Anterior cingulate cortex (tissue), 58 donors: ENCODE results near the gene TBX19.

Source experiments
- DNase-seq, 58 donors: peaks; one replicate each; lab custom pipeline; 2025; lab: John Stamatoyannopoulos, UW

TBX19 gene

DNA sequence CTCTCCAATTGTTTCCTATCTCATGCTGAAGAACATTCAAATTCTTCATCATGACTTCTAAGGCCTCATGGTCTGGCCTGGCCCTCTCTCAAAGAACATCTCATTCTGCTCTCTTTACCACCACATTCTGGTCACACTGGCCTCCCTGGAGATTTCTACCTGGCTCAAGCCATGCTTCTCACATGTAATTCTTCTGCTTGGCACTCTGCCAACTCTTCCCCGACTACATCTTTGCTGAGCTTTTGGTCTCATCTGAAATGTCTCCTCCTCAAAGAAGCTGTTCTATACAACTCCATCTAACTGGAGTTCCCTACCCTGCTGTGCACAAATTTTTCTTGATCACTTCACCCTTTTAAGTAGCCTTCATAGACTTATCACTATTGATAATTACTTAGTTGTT lies 1.4 kb upstream of the TBX19 start:
- DNase-seq = no peak

DNA sequence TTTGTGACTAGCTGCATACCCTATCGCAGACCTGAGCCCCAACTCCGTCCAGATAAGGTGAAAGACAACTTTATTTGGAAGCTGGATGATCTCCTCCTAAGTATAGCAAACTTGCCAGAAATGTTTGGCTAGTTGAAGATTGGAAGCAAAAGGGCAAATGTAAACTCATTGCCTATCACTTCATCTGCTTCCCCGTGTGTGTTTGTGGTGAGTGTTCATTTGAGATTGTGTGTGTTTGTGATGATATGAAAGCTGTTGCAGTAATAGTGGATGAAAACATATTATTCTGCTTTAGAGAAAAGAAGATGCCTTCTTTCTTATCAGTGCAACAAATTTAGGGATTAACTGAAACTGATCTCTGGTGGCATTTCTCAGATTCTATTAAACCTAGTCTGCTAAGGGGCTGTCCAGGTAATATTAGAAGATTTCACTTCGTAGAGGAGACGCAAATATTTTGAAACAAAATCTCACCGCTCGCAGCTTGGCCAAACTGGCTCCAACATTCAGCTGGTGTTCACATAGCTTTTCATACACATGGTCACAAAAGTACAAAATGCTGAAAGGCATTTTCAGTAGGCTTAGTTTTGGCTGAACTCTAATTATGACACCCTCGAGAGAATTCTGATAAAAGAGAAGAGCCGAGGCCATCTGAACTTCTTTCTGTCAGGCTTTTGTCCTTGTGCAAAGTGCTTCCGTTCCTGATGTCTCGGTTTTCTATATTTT lies 1.1 kb downstream of the TBX19 start:
- DNase-seq = no peak

GRCh38 chr1:168285521-168285790 lies 4.8 kb downstream of the TBX19 start:
- no peak for DNase-seq

DNA sequence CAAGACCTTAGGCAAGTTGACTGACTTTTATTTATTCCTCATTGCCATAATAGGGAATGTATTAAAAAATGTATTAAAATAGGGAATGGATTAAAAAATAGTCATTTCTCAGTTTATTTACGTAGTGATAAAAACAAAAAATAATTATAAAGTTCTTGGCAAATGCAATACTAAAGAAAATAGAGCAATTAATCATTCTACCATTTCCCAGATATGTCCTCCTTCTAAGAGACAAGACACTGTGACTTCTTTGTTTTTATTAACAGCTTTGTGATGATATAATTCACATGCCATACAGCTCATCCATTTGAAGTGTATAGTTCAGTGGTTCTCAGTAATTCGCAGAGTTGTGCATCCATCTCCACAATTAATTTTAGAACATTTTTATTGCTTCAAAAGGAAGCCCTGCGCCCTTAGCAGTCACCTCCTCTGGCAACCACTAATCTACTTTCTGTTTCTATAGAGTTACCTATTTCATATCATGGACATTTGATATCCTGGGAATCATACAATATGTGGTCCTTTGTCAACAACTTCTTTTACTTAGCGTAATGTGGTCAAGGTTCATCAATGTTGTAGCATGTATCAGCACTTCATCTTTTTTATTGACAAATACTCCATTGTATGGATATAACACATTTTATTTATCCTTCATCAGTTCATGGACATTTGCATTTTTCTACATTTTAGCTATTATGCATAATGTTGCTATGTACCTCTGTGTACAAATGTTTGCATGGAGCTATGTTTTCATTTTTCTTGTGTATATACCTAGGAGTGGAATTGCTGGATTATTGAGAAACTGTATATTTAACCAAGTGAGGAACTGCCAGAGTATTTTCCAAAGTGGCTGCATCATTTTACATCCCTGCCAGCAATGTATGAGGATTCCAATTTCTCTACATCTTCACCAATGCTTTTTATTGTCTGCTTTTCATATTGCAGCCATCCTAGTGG lies 5.6 kb downstream of the TBX19 start:
- DNase-seq = no peak

- no peak for DNase-seq
Measured at GRCh38 chr1:168287237-168287664, 6.6 kb downstream of the TBX19 start.

DNA sequence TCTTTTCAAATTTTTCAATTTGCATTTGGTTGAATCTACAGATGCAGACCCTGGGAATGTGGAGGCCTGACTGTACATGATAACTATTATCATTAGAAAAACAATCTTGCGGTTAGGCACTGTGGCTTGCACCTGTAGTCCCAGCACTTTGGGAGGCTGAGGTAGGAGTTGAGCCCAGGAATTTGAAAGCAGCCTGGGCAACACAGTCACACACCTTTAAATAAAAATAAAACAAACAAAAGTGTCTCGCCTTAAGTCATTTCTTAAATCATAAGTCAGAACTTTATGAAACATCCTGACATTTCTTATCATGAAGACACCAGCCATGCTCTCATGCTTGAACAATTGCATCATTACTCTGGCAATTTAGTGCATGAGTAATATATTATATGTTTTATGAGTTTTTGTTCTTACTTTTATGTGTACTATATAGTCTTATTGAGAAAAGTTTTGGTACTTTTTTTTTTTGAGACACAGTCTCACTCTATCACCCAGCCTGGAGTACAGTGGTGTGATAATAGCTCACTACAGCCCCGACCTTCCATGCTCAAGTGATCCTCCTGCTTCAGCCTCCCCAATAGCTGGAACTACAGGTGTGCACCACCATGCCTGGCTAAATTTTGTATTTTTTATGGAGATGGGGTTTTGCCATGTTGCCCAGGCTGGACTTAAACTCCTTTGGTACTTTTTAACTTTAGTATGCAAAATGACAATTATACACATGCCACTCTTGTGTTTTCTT lies 7.8 kb downstream of the TBX19 start:
- no peak for DNase-seq

GRCh38 chr1:168291222-168291837 lies 10.7 kb downstream of the TBX19 start:
- DNase-seq = no peak

- DNase-seq = no peak
Measured at GRCh38 chr1:168293356-168293755, 12.7 kb downstream of the TBX19 start.

DNA sequence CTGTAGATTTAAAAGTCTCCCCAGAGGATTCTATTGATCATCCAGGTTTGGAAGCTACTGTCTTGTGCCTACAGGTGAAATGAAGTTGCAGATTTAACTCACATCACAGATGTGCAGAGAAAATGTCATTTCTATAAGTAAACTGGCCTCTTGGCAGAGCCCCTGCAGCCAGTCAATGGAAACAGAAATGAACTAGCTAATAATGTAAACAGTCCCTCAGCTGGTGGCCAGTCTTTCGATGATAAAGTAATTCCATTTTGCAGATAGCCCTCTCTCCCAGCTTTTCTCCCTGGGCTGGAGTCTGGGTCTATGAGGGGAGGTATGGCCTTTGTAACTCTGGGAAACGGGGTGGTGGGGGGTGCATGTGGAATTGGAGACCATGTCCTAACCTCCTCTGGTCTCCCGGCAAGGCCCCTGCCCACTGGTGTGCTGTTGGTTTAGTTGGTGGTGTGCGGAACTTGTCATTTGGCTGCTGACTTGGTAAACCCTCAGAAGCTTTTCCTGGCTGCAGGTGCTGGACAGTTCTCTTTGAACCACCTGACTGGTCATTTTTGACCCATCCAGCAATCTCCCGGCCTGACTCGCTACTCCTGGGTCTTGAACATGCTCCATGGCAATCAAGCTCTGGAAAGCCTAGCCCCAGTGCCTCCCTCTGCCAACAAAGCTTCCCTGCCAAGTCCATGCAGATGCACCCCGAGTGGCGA lies 14.9 kb downstream of the TBX19 start:
- DNase-seq = no peak

DNA sequence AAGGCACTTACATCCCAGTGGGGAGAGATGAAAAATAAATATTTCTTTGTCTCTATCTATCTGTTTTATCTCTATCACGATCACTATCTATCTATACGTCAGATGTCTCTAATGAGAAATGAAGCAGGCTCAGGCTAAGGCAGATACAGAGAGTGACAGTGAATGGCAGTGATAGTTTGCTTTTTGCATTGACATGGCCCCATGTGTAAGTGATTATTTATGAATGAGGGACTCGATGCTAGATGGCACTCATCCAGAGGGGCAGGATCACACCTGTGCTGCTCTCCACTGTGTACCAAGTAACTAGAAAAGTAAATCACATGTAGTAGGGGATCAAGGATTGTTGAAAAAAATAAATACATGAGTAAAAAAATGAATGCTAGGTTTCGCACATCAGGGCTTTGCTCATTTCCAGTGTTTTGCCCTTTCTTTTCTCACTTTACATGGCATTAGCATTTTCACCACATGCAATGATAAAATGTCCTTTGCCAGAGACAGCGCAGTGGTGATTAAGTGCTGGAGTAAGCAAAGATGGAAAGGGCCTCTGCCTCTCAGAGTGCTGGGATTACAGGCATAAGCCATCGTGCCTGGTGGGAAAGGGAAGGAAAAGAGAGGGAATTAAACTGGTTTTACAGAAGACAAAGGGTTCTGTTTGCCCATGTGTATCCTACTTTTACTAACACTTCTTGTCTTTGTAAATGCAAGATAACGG lies 16.5 kb downstream of the TBX19 start:
- no peak for DNase-seq

DNA sequence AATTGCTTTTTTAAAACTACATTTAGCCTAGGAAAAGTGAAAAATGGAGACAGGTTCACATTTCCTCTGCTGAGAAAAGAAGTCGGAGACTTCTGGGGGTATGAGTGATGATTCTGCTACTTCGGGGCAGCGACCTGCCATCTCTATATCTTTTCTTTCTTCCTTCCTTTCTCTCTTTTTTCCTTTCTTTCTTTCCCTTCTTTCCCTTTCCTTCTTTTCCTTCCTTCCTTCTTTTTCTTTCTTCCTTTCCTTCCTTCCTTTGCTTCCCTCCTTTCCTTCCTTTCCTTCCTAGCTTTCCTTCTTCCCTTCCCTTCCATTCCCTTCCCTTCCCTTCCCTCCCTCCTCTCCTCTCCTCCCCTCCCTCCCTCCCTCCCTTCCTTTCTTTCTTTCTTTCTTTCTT lies 17.8 kb downstream of the TBX19 start:
- no peak for DNase-seq

DNA sequence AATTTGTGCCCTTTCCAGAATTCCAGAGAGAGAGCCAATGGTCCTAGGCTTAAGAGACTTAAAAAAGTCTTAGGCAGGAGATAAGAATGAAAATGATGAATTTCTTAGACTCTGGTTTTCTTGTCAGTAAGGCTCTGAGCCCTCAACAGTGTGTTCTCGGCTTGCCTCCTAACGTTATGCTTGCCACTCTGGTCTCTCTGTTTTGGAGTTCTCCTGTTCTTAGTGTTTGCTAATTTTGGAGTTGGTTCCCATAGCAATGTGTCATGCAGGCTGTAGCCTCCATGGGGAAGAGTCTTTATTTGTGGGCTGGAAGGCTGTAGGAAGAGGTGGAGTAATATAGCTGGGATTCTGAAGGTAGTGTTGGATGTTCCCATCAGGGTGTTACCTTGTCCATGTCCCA lies 19.9 kb downstream of the TBX19 start:
- DNase-seq = peak in 9 of 58 donors; percentile 2 to 58 (median 7)

- no peak for DNase-seq
Measured at GRCh38 chr1:168301664-168302320, 21.1 kb downstream of the TBX19 start.

DNA sequence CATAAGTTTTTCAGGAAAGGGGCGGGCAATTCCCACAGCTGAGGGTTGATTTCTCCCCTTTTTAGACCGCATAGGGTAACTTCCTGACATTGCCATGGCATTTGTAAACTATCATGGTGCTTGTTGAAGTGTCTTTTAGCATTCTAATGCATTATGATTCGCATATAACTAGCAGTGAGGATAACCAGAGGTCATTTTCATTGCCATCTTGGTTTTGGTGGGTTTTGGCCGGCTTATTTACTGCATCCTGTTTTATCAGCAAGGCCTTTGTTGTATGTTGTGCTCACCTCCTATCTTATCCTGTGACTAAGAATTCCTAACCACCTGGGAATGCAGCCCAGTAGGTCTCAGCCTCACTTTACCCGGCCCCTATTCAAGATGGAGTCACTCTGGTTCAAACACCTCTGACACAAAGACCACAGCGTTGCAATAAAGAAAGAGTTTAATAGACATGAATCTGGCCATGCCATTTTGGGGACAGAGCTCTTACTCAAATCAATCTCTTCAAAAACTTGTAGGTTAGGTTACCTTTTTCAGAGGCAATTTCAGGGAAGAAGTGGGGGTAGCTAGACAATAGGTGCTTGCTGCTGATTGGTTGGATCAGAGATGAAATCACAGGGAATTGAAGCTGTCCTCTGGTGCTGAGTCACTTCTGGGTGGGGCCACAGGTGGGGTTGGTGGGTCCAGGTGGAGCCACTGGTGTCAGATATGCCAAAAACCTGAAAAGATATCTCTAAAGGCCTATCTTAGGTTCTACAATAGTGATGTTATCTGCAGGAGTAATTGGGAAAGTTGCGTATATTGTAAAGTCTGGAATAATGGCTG lies 23.3 kb downstream of the TBX19 start:
- no peak for DNase-seq

GRCh38 chr1:168304865-168305264 lies 24.2 kb downstream of the TBX19 start:
- DNase-seq = peak in 3 of 58 donors; percentile 2 to 41 (median 12)

DNA sequence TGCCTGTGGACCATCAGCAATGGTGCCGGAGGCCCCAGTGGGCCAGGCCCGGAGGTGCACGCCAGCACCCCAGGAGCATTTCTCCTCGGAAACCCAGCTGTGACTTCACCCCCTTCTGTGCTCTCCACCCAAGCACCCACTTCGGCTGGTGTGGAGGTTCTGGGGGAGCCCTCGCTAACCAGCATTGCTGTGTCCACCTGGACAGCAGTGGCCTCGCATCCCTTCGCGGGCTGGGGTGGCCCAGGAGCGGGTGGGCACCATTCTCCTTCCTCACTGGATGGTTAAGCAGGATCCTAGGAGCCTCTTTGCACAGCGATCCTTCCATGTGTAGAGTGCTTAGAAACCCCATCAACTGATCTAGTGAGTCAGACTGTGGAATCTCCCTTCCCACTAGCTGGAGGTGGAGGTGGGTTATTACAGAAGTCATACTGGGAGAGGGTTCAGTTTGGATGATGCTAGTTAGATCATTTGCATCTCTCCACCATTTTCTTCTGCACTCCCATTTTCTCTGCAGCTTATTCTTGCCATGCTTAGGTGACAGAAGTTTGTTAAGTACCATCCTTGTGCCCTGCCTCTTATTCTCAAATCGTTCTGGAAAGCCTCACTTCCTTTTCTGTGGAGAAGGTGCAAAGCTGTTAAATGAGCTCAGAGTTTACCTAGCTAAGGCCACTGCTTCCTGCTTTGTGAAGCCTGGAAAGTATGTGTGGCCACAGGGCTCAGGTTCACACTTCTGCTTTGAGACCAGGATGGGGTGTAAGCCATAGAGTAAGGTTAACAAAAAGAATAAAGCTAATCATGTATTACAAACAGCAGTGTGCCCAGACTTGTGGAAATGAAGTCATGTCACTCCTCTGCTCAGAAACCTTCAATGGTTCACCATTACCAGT lies 32.3 kb downstream of the TBX19 start:
- DNase-seq = no peak

DNA sequence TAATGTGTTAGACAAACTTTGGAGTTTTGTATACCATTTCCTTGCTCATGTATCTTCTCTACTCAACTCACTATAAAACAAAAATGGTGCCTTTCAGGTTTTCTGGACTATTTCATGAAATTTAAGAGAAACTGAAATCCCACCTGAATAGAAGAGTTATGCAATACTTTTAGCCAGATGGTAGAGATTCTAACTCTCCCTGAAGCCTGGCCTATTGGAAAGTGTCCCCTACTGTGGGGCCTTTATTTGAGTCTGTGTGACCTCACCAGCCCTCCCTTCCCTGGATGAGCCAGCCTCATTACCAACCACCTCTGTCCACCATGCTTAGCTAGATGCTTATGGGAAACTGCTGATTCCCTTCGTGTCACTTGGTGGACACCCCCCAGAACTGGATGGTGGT lies 35.5 kb downstream of the TBX19 start:
- no peak for DNase-seq
